IMR-90 (cell line): ENCODE data around the gene GPR176. TPM values are rescaled to one million over a fixed set of nuclear protein-coding genes. Genes with fewer than 3 reads are reported as not detected.

Experiments used
- ATAC-seq: fragments of 200-7000 bp; cut with Tn5 transposase; 2 replicates; pipeline ENCODE4 v1.9.1; 2020; ENCODE audit warnings: low read depth, mild to moderate bottlenecking, moderate library complexity
- BruUV-seq: library from RNA; stranded (reverse); fragments of 400-500 nt; replicated peaks from 2 replicates; lab custom pipeline; 2021; lab: Mats Ljungman, UMichigan
- CTCF ChIA-PET: fragments of 300-600 bp; formaldehyde crosslinking; extraction: SDS; loops from one replicate; lab custom pipeline; 2021; ENCODE audit warnings: antibody characterized with exemption; lab: Yijun Ruan, JAX
- POLR2A ChIA-PET: fragments of 300-600 bp; sonication (Branson Sonifier 250); formaldehyde crosslinking; loops from one replicate; lab custom pipeline; 2022; ENCODE audit warnings: antibody characterized with exemption; ENCODE audit not compliant: unreplicated experiment; lab: Charles Lee
- DNase-seq: peaks from one replicate; pipeline ENCODE4 v3.0.0; 2013
- H2AFZ ChIP-seq: replicated peaks from 2 replicates; pipeline ENCODE3; 2013; ENCODE audit warnings: low read length, mild to moderate bottlenecking; ENCODE audit not compliant: poor library complexity
- H2AK5ac ChIP-seq: 2 replicates; pipeline ENCODE4 v1.6.1; 2013; ENCODE audit warnings: low read depth, low read length, inconsistent platforms
- H2AK9ac ChIP-seq: replicated peaks from 2 replicates; pipeline ENCODE3; 2013; ENCODE audit warnings: mild to moderate bottlenecking, low read depth, low read length, moderate library complexity; ENCODE audit not compliant: poor library complexity
- H2BK120ac ChIP-seq: 2 replicates; pipeline ENCODE4 v1.6.1; 2013; ENCODE audit warnings: low read depth, low read length, inconsistent platforms
- H2BK15ac ChIP-seq: 3 replicates; pipeline ENCODE4 v1.6.1; 2013; ENCODE audit warnings: low read depth, low read length, inconsistent platforms
- H2BK20ac ChIP-seq: 2 replicates; pipeline ENCODE4 v1.6.1; 2013; ENCODE audit warnings: low read depth, mild to moderate bottlenecking, inconsistent platforms, low read length, moderate library complexity
- H2BK5ac ChIP-seq: 2 replicates; pipeline ENCODE4 v1.6.1; 2013; ENCODE audit warnings: mild to moderate bottlenecking, low read depth, low read length, inconsistent platforms; ENCODE audit not compliant: poor library complexity, severe bottlenecking
- H3K14ac ChIP-seq: replicated peaks from 2 replicates; pipeline ENCODE4 v1.6.1; 2013; ENCODE audit warnings: low read depth, low read length, inconsistent platforms
- H3K18ac ChIP-seq: 2 replicates; pipeline ENCODE4 v1.6.1; 2013; ENCODE audit warnings: low read depth, low read length, control low read depth
- H3K23ac ChIP-seq: 2 replicates; pipeline ENCODE4 v1.6.1; 2013; ENCODE audit warnings: low read depth, low read length, inconsistent platforms
- H3K27ac ChIP-seq: 2 replicates; pipeline ENCODE4 v1.5.1; 2013; ENCODE audit warnings: mild to moderate bottlenecking, control low read depth, low read length; ENCODE audit not compliant: insufficient read depth
- H3K27me3 ChIP-seq: 2 replicates; pipeline ENCODE4 v1.6.1; 2013; ENCODE audit warnings: low read length; ENCODE audit not compliant: control insufficient read depth, insufficient read depth
- H3K36me3 ChIP-seq: 2 replicates; pipeline ENCODE4 v1.6.1; 2013; ENCODE audit warnings: low read length, mixed read lengths; ENCODE audit not compliant: control insufficient read depth, insufficient read depth
- H3K4ac ChIP-seq: 2 replicates; pipeline ENCODE4 v1.6.1; 2013; ENCODE audit warnings: low read depth, low read length, inconsistent platforms
- H3K4me1 ChIP-seq: 2 replicates; pipeline ENCODE4 v1.6.1; 2013; ENCODE audit warnings: low read length, mixed read lengths; ENCODE audit not compliant: control insufficient read depth, insufficient read depth
- H3K4me2 ChIP-seq: 2 replicates; pipeline ENCODE4 v1.6.1; 2013; ENCODE audit warnings: low read depth, mild to moderate bottlenecking, control low read depth, low read length, moderate library complexity
- H3K4me3 ChIP-seq: 2 replicates; pipeline ENCODE4 v1.5.1; 2013; ENCODE audit warnings: low read depth, mild to moderate bottlenecking, control low read depth, low read length, moderate library complexity; ENCODE audit not compliant: insufficient read depth
- H3K56ac ChIP-seq: 2 replicates; pipeline ENCODE4 v1.6.1; 2013; ENCODE audit warnings: low read length, inconsistent platforms; ENCODE audit not compliant: insufficient read depth; ENCODE audit errors: extremely low read depth
- H3K79me1 ChIP-seq, 2 experiments: 2 replicates each; pipeline ENCODE4 v1.6.1; 2013; ENCODE audit warnings: low read length in 2 of 2, inconsistent platforms in 1 of 2, low read depth in 1 of 2
- H3K9ac ChIP-seq: 2 replicates; pipeline ENCODE4 v1.6.1; 2013; ENCODE audit warnings: low read depth, low read length, control low read depth
- H3K9me1 ChIP-seq: 2 replicates; pipeline ENCODE4 v1.6.1; 2013; ENCODE audit warnings: low read length, inconsistent platforms; ENCODE audit not compliant: insufficient read depth
- H3K9me3 ChIP-seq: 2 replicates; pipeline ENCODE4 v1.6.1; 2013; ENCODE audit warnings: low read length; ENCODE audit not compliant: control insufficient read depth, insufficient read depth
- H4K20me1 ChIP-seq: 2 replicates; pipeline ENCODE4 v1.6.1; 2013; ENCODE audit warnings: low read length, inconsistent platforms; ENCODE audit not compliant: insufficient read depth
- H4K5ac ChIP-seq: 2 replicates; pipeline ENCODE4 v1.6.1; 2013; ENCODE audit warnings: mild to moderate bottlenecking, low read depth, low read length, control low read depth
- H4K8ac ChIP-seq, 2 experiments: 2 replicates each; pipeline ENCODE4 v1.6.1; 2013; ENCODE audit warnings: low read depth in 2 of 2, low read length in 2 of 2, control low read depth in 1 of 2, inconsistent platforms in 1 of 2
- H4K91ac ChIP-seq: 2 replicates; pipeline ENCODE4 v1.6.1; 2013; ENCODE audit warnings: low read depth, low read length, inconsistent platforms; ENCODE audit not compliant: insufficient read depth
- FOS ChIP-seq: fragments of 150-350 bp; IDR thresholded peaks from 2 replicates; pipeline ENCODE4 v1.6.1; 2016; ENCODE audit warnings: low read depth, low read length
- MAZ ChIP-seq: IDR thresholded peaks from 2 replicates; pipeline ENCODE4 v1.6.1; 2012; ENCODE audit warnings: low read depth, mild to moderate bottlenecking, low read length, improper control_type of control experiment, moderate library complexity, borderline replicate concordance
- WGBS, 2 experiments: methylation state at CpG; one replicate each; pipeline versions ENCODE4 v1.1.5 to v1.1.7; 2013; ENCODE audit warnings: missing lambda C conversion rate in 2 of 2; ENCODE audit not compliant: insufficient read length in 1 of 2; ENCODE audit errors: extremely low coverage in 2 of 2; 5-methylcytosine and 5-hydroxymethylcytosine counted together
- dilution Hi-C: fragments of 300-500 bp; cut with HindIII; formaldehyde crosslinking; loops from one replicate; pipeline ENCODE4 v1.14.3; 2018; ENCODE audit warnings: low sequenced_read_pairs; ENCODE audit not compliant: unreplicated experiment
- in situ Hi-C: fragments of 300-500 bp; cut with MboI; formaldehyde crosslinking; loops from 3 replicates; pipeline ENCODE4 v1.14.3; 2019; ENCODE audit warnings: low sequenced_read_pairs, inconsistent platforms, mixed read lengths
- intact Hi-C: fragments of 100-400 bp; cut with micrococcal nuclease; formaldehyde crosslinking; loops from 2 replicates; pipeline ENCODE4 v1.10.0; 2022
- polyA plus RNA-seq, 3 experiments: library from polyadenylated mRNA; depleted of rRNA; stranded (reverse); fragments of >200 nt; gene quantifications; 2 replicates each; pipeline ENCODE4 v1.2.3, GENCODE V29; 2012; ENCODE audit warnings: low replicate concordance in 1 of 3
- total RNA-seq: library from RNA; depleted of rRNA; stranded (reverse); fragments of >200 nt; gene quantifications from 2 replicates; pipeline ENCODE4 v1.2.3, GENCODE V29; 2012

The GPR176 gene
- total and polyA plus RNA-seq, 2 of the 4 experiments (the other 2 are of a cell fraction) = 114 to 246 TPM

GRCh38 chr15:39944726-39945125, 24.7 kb upstream of the GPR176 start:
- Histone ChIP-seq H3K4ac (no peak overlapping the region), H4K8ac (no peak overlapping the region), H2BK20ac (no peak overlapping the region), H2BK5ac (no peak overlapping the region), H4K5ac (no peak overlapping the region), H2BK120ac (no peak overlapping the region), H3K14ac (no peak overlapping the region), H3K23ac (no peak overlapping the region), H3K9me3 (no peaks in the 10 kb centered on the region), H3K36me3 (peaks cover 37% of the 10 kb centered on the region), H3K27me3 (no peaks in the 10 kb centered on the region), H4K20me1 (peaks cover 16% of the 10 kb centered on the region), H3K18ac (no peak overlapping the region), H4K91ac (no peak overlapping the region), H3K79me1 (peaks cover 38 to 76% of the 10 kb centered on the region in 2 experiments), H2BK15ac (no peak overlapping the region), H3K4me2 (no peak overlapping the region), H3K9ac (no peak overlapping the region), H3K4me1 (peaks cover 14% of the 10 kb centered on the region), H3K4me3 (no peak overlapping the region), H3K27ac (no peak overlapping the region), H2AFZ (no peak overlapping the region), H3K9me1 (peaks cover 12% of the 10 kb centered on the region), H3K56ac (no peak overlapping the region), H2AK9ac (no peak overlapping the region), H2AK5ac (no peak overlapping the region)
- in situ Hi-C loops (no loop called here), dilution Hi-C loops (no loop called here), intact Hi-C loops (no loop called here)
- DNase-seq (peak; percentile 97), ATAC-seq (peak; percentile 51)
- WGBS, 2 experiments = 0% methylated on average over 1 of the region's 4 CpGs; no CpG with 5 or more reads in 1 of the 2 experiments
- BruUV-seq = no TSS peak
- ChIA-PET CTCF (no interaction called here), POLR2A (no interaction called here)
- TF ChIP-seq MAZ (no peak), FOS (peak; percentile 88)
